ENCODE measurements around the gene ZNF648.

Gene ZNF648, protein sequence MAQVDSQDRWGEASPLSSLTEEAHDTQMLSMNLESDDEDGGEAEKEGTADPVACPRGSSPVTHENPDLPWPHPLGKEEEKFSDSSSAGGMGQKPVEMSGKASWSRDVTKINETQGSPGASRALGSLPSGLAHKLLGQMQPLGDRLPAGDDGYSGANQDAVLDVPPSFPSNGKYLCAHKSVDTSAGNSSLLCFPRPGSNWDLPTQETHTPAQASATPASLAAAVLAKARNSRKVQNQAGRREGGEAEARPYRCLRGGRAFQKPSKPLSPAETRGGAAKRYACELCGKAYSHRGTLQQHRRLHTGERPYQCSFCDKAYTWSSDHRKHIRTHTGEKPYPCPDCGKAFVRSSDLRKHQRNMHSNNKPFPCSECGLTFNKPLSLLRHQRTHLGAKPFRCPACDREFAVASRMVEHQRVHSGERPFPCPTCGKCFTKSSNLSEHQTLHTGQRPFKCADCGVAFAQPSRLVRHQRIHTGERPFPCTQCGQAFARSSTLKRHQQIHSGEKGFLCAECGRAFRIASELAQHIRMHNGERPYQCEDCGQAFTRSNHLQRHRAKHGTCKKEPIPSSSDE

DNA sequence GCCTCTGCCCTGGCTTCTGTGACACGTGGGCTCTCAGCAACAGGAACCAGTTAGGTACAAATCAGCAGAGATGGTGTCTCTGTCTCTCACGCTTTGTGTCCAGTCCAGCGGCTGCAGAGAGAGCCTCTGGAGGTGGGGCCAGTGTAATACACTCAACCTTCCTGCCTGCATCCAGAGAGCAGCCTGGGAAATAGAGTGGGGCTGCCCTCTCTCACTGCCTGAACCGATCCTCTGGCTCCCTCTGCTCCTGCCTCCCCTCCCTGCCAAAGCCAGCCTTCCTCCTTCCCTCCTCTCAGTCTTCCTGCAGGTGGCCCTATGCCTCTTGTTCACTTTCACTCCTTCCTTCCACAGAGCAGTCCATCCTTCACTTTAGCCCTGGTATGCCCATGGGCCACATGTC is at the start of gene ZNF648:
TSS of gene ZNF648 (minus strand) at position 119 of the 400 bp plus-strand sequence. CDS start 3,702 bp downstream, outside the sequence.
- H3K4me1 Mint-ChIP-seq: peaks cover 26% of the 10 kb centered on the region
- H3K9me3 Mint-ChIP-seq: peaks cover 14% of the 10 kb centered on the region
- H3K27ac Mint-ChIP-seq: no peak within 1 kb of the TSS
- H3K27me3 Mint-ChIP-seq (ENCODE audit: low read depth, poor library complexity): peaks cover 14% of the 10 kb centered on the region
- peak within 1 kb of the TSS; percentile 79 for H3K4me3 Mint-ChIP-seq
- TF ChIP-seq, protein P1, sequence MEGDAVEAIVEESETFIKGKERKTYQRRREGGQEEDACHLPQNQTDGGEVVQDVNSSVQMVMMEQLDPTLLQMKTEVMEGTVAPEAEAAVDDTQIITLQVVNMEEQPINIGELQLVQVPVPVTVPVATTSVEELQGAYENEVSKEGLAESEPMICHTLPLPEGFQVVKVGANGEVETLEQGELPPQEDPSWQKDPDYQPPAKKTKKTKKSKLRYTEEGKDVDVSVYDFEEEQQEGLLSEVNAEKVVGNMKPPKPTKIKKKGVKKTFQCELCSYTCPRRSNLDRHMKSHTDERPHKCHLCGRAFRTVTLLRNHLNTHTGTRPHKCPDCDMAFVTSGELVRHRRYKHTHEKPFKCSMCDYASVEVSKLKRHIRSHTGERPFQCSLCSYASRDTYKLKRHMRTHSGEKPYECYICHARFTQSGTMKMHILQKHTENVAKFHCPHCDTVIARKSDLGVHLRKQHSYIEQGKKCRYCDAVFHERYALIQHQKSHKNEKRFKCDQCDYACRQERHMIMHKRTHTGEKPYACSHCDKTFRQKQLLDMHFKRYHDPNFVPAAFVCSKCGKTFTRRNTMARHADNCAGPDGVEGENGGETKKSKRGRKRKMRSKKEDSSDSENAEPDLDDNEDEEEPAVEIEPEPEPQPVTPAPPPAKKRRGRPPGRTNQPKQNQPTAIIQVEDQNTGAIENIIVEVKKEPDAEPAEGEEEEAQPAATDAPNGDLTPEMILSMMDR (IDR thresholded peaks at IDR 0.05): no peak
- no peak for DNase-seq
- H3K36me3 Mint-ChIP-seq (ENCODE audit: low read depth): no peaks in the 10 kb centered on the region

DNA sequence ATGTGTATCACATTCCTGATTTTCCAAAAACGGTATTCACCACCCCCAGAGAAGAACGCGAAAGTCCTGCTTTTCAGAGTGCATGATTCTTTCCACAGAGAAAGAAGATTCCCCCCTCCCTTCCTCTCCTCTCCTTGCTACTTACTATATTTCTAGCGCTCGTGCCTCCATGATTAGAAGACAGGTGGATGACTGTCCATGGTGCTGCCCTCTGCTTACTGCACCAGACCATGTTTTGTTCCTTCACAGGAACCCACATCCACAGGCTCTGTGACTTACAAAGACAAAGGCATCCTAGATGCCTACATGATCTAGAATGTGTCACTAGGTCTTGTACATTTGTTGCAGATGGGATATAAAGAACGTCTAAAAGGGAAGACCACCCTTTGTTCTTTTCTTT is 49.1 kb upstream of the ZNF648 start:
- peaks cover 38% of the 10 kb centered on the region for H3K4me1 Mint-ChIP-seq
- no peak overlapping the region for H3K4me3 Mint-ChIP-seq
- peaks cover 18% of the 10 kb centered on the region for H3K9me3 Mint-ChIP-seq
- peaks cover 8% of the 10 kb centered on the region for H3K36me3 Mint-ChIP-seq (ENCODE audit: low read depth)
- peak overlapping the region; percentile 30 for H3K27ac Mint-ChIP-seq
- no peaks in the 10 kb centered on the region for H3K27me3 Mint-ChIP-seq (ENCODE audit: low read depth, poor library complexity)
- no peak for DNase-seq
- TF ChIP-seq, protein P1 (IDR thresholded peaks at IDR 0.05): no peak

DNA sequence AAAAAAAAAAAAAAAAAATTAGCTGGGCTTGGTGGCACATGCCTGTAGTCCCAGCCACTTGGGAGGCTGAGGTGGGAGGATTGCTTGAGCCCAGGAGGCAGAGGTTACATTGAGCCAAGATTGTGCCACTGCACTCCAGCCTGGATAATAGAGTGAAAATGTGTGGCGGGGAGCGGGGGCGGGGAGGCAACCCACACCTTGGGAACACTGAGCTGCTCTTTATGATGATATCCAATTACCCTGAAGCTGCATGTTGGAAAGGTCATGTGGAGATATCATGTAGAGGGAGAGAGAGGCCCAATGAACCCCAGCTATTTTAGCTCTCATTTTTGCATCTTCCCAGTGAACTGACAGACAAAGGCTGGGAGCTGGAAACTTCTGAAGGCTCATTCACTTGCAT is 48.3 kb upstream of the ZNF648 start:
- peaks cover 18% of the 10 kb centered on the region for H3K9me3 Mint-ChIP-seq
- H3K4me3 Mint-ChIP-seq: no peak overlapping the region
- DNase-seq: no peak
- peaks cover 35% of the 10 kb centered on the region for H3K4me1 Mint-ChIP-seq
- H3K27ac Mint-ChIP-seq: no peak overlapping the region
- peaks cover 8% of the 10 kb centered on the region for H3K36me3 Mint-ChIP-seq (ENCODE audit: low read depth)
- TF ChIP-seq, protein P1 (IDR thresholded peaks at IDR 0.05): no peak
- H3K27me3 Mint-ChIP-seq (ENCODE audit: low read depth, poor library complexity): no peaks in the 10 kb centered on the region

DNA sequence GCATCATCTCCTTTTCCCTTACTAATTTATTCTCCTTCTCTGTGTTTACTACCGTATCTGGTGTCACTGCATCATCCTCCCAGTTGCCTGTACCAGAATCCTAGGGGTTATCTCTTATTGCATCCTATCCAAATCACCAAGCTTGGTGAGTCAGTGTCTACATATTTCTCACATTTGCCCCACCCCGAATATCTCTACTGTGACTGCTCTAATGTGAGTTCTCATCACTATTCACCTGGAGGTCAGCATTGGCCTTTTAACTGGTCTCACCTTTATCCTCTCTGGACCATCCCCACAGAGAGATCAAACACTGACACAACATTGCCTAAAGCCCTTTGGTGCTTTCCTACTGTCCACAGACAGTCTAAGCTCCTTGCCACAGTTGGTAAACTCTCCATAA is 45.7 kb upstream of the ZNF648 start:
- Mint-ChIP-seq H3K4me1 (peaks cover 12% of the 10 kb centered on the region), H3K9me3 (peaks cover 18% of the 10 kb centered on the region), H3K36me3 (ENCODE audit: low read depth) (peaks cover 8% of the 10 kb centered on the region), H3K27ac (no peak overlapping the region), H3K27me3 (ENCODE audit: low read depth, poor library complexity) (no peaks in the 10 kb centered on the region), H3K4me3 (no peak overlapping the region)
- no peak for DNase-seq
- TF ChIP-seq, protein P1 (IDR thresholded peaks at IDR 0.05): no peak

DNA sequence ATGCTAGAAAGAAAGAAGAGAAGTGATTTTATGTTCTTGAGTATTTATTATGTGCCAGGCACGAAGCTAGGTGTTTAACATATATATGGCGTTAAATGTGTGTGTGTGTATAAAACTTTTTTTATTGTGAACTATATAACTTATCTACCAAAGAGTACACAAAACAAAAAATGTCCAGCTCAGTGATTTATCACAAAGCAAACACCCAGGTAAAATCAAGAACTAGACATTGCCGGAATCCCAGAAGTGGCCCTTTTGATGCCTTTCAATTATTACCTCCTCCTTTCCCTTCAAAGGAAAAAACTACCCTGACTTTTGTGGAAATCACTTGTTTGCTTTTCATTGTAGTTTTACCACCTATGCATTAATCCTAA is 40.5 kb upstream of the ZNF648 start:
- peaks cover 10% of the 10 kb centered on the region for H3K4me1 Mint-ChIP-seq
- H3K9me3 Mint-ChIP-seq: peaks cover 24% of the 10 kb centered on the region
- H3K27ac Mint-ChIP-seq: no peak overlapping the region

More for the DNA sequence above, 40.5 kb upstream of the ZNF648 start:
- H3K27me3 Mint-ChIP-seq (ENCODE audit: low read depth, poor library complexity): peaks cover 9% of the 10 kb centered on the region
- H3K36me3 Mint-ChIP-seq (ENCODE audit: low read depth): peaks cover under 1% of the 10 kb centered on the region
- TF ChIP-seq, protein P1 (IDR thresholded peaks at IDR 0.05): no peak
- DNase-seq: no peak
- H3K4me3 Mint-ChIP-seq: no peak overlapping the region

All from nephron progenitor cell (in vitro differentiated cells).